Raji (cell line): ENCODE measurements around the gene PLEKHG4.

Source experiments
- POLR2A ChIP-seq: IDR thresholded peaks from 2 replicates; pipeline ENCODE4 v1.6.1; 2011; ENCODE audit warnings: low read depth, low read length, control low read depth; ENCODE audit not compliant: insufficient read depth

Gene PLEKHG4

DNA sequence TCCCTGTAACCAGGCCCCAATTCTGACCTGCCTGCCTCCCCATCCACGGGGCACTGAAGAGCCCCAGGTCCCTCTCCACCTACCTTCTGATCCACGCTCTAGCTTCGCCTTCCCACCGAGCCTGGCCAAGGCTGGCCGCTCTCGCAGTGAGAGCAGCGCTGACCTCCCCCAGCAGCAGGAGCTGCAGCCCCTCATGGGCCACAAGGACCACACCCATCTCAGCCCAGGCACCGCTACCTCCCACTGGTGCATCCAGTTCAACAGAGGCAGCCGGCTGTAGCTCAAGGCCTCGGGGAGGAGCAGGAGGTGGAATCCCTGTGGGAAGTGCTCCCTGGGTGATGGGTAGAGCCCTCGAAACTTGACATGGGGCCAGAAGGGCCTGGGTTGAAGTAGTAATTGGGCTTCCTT lies 8.4 kb upstream of the PLEKHG4 start:
- peak; percentile 15; the same call in 1 of the 2 replicates for TF ChIP-seq POLR2A

DNA sequence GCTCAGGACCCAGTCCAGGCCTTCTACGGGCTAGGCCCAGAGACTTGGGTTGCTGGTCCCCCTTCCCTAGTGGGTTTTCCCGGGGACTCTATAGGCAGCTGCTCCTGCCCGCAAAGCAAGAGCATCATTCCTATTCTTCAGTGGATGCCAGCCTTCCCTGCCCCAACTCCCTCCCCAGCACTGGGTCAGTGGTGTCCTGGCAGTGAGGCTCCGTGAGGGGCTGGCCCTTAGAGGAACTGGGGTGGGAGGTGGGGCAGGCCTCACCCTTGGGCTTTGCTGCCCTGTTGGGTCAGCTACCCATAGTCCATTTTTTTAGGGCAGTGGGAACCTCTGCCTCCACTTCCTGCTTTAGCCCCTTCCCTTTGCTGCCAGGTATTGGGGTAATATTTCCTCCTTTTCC lies 7.9 kb upstream of the PLEKHG4 start:
- no peak for TF ChIP-seq POLR2A

DNA sequence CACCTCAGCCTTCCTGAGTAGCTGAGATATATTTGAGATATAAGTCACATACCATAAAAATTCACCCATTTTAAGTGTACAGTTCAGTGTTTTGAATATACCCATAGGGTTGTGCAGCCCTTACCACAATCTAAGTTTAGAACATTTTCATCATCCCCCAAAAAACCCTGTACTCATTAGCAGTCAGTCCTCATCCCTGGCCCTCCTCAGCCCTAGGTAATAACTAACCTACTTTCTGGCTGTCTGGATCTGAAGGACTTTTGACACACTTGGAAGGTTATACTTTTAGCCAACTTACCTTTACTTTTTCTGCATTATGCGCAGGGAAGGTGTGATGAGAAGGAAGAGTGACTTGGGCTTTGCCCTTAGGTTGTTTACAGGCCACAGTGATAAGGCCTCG lies 4.0 kb upstream of the PLEKHG4 start:
- no peak for TF ChIP-seq POLR2A

DNA sequence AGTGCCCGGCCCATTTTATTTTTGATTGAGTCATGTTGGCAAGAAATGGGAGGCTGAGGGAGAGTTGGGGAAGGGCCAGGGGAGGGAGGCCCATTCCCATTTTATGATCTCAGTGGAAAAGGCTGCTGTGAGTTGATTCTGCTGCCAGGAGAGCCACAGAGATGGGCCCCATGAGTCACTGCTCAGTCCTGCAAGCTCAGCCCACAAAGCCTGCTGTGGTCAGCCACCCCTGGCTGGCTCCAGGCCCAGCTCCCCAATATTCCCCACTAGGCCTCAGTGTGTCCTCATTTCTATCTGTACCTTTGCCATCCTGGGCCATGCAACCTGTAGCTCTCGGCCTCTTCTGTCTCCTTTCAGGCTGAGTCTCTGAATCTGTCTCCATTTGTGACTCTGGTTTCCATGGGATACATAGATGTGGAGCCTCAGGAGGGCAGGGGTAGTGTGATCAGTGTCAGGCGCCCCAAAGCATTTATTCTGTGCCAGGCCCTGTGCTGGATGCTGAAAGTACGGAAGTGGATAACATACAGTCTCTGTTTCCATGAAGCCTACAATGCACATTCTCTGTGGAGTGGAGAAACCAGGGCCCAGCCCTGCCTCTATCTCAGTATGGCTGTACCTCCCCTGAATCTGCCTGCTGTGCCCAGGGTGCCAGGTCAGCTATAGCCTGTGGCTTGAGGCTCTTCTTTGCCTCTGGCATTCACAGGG lies 1.9 kb upstream of the PLEKHG4 start:
- TF ChIP-seq POLR2A = no peak

DNA sequence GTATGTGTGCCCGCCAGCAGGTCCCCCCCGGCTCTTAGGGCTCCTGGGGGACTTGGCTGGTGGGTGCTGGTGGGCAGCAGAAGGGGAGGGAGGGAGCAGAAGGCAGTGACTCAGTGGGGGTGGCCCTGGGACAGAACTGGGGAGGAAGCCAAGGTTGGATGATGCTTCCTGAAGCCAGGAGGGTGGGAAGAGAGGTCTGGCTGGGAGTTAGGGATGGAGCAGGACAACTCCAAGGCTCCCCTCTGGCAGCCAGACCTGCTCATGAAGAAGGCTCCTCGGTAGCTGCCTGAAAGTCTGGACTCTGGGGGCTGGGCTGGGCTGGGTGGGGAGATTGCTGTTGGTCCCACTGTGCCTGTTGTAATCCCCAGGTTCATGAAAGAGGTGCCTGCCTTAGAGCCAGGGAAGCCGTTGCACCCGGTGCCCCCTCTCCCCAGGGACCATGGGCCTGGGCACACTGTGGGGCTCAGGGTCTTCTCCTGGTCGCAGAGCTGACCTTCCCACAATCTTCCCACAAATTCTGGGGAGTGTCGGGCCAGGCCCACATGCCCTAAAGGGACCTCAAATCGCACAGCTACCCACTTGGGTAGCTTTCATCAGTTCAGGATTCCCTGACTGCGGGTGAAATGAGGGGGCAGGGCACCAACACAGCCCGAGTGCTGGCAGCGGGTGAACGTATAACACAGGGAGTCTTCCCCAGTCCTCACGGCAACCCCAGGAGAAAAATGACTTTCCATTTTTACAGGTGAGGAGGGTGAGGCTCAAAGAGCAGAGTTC lies 1.1 kb upstream of the PLEKHG4 start:
- TF ChIP-seq POLR2A = no peak

DNA sequence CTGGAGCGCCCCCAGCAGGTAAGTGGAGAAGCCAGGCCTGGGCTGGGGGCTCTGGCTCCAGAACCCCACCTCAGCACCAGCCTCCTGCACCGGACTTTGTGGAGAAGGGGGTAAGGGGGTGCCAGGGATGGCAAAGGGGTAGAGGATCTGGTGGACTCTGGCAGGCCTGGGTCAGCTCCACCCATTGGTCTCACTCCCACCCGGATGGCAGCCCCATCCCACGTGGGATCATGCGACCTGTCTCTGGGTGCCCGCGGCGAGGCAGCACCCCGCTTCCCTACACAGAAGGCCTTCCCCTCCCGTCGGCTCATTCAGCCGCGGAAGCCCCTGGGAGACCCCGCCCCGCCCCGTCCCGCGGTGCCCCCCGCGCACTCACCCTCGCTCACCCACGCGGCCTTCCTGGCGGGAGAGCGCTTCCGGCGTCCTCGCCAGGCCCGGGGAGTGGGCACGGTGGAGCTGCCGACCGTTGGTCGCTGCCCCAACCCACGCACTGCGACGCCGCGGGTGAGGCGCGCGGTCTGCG lies 498 bp upstream of the PLEKHG4 start:
- no peak for TF ChIP-seq POLR2A

DNA sequence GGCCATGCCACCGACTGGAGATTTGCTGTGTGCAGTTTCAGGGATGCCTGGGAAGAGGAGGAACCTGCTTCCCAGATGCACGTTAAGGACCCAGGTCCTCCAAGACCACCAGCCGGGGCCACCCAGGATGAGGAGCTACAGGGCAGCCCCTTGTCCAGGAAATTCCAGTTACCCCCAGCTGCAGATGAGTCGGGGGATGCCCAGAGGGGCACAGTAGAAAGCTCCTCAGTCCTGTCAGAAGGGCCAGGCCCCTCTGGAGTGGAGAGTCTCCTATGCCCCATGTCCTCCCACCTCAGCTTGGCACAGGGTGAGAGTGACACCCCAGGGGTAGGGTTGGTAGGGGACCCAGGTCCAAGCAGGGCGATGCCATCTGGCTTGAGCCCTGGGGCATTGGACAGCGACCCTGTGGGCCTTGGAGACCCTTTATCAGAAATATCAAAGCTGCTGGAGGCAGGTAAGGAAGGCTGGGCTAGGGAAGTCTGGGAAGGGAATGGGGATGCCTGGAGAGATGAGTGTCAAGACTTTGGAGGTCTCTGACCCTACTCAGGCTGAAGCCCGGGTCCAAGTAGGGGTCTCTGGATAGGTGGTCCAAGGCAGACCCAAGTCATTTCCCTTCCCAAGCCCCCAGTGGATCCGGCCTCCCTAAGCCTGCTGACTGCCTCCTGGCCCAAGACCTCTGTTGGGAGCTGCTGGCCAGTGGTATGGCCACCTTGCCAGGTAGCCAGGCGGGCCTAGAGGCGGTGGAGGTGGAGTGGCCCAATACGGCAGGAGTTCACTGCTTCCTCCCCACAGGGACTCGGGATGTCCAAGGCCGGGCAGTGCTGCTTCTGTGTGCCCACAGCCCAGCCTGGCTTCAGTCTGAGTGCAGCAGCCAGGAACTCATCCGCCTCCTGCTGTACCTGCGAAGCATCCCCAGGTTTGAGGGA lies 1.0 kb downstream of the PLEKHG4 start:
- no peak for TF ChIP-seq POLR2A

DNA sequence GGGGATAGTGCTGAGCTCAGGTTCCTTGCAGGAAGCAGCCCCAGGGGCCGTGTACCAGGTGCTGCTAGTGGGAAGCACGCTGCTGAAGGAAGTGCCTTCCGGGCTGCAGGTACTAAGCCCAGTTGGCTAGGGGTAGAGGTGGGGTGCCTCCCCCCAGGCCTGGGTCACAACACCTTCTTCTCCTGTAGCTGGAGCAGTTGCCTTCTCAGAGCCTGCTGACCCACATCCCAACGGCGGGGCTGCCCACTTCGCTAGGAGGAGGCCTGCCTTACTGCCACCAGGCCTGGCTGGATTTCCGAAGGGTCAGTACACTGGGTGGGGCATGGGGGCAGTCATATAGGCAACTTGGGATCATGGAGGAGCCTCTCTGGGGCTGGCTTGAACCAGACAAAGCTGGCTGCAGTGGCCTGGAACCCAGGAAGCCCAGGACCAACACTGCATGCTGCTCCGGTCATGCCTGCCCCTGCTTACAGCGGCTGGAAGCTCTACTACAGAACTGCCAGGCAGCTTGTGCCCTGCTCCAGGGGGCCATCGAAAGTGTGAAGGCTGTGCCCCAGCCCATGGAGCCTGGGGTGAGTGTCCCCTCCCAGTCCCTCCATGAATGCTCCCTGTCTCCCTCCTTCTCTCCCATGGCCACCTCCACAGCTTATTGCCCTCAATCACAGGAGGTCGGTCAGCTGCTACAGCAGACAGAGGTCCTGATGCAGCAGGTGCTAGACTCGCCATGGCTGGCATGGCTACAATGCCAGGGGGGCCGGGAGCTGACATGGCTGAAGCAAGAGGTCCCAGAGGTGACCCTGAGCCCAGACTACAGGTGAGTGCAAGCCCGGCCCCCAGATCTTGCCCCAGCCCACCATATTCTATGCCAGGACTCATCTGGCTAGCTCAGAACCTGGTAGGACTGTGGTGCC lies 2.5 kb downstream of the PLEKHG4 start:
- no peak for TF ChIP-seq POLR2A

DNA sequence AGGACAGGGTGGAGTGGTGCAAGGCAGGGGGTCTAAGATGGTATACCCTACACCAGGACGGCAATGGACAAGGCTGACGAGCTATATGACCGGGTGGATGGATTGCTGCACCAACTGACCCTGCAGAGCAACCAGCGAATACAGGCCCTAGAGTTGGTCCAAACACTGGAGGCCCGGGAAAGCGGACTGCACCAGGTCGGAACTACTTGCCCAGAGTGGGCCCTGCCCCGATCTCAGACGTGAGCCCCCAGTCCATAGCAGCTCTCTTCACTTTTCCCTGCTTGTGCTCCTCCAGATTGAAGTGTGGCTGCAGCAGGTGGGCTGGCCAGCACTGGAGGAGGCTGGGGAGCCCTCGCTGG lies 3.1 kb downstream of the PLEKHG4 start:
- no peak for TF ChIP-seq POLR2A

DNA sequence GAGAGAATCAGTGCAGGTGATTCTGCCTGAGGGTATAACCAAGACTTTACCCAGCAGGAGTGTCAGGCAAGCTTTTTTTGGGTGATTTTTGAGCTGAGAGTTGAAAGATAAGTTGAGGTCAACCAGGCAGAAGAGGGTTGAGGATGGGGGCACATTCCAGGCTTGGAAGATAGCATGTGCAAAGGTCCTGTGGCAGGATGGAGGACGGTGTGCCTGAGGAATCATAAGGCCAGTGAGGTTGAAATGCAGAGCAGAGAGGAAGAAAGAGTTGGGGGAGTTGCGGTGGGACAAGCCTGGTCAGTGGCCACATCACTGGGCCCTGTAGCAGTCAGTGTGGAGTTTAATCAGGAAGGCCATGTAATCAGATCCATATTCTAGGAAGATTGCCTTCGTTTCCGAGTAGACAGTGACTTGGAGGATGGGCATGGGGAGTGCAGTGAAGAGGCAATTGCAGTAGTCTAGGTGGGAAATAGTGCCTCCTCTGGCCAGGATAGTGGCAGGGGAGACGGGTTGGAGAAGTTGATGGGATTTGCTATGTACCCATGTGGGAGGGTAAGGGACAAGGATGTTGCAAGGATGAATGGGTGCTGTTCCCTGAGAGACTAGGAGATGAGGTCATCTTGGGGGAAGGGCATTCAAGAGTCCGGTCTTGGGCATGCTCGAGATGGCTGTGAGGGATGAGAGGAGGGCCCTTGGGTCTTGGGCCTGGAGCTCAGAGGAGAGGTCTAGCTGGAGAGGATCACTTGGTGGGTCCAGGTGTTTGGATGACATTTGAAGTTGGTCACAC lies 3.9 kb downstream of the PLEKHG4 start:
- no peak for TF ChIP-seq POLR2A

DNA sequence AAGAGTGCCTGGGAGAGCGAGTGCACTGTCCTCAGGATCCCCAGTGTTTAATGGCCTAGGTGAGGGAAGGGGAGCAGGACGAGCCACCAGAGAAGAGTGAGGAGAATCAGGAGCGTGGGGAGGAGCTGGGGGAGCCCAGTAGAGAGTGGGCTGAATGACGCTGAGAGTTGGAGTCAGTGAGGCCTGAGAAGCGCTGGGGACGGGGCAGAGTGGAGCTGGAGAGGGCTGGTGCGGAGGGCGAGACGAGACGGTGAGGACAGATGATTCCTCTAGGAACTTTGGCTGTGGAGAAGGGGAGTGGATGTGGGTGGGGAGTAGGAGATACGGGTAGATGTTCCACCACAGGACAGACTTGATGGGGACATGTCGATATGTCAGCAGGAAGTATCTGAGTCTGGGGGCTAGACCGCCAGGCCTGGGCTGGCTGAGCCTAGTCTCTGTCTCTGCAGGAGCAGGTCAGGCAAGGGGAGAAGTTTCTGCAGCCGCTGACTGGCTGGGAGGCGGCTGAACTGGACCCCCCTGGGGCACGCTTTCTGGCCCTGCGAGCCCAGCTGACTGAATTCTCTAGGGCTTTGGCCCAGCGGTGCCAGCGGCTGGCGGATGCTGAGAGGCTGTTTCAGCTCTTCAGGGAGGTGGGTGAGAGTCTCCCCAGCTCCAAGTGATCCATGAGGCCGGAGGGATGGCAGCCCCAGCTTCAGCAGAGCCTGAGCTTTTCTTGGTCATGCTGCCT lies 4.7 kb downstream of the PLEKHG4 start:
- TF ChIP-seq POLR2A = no peak

DNA sequence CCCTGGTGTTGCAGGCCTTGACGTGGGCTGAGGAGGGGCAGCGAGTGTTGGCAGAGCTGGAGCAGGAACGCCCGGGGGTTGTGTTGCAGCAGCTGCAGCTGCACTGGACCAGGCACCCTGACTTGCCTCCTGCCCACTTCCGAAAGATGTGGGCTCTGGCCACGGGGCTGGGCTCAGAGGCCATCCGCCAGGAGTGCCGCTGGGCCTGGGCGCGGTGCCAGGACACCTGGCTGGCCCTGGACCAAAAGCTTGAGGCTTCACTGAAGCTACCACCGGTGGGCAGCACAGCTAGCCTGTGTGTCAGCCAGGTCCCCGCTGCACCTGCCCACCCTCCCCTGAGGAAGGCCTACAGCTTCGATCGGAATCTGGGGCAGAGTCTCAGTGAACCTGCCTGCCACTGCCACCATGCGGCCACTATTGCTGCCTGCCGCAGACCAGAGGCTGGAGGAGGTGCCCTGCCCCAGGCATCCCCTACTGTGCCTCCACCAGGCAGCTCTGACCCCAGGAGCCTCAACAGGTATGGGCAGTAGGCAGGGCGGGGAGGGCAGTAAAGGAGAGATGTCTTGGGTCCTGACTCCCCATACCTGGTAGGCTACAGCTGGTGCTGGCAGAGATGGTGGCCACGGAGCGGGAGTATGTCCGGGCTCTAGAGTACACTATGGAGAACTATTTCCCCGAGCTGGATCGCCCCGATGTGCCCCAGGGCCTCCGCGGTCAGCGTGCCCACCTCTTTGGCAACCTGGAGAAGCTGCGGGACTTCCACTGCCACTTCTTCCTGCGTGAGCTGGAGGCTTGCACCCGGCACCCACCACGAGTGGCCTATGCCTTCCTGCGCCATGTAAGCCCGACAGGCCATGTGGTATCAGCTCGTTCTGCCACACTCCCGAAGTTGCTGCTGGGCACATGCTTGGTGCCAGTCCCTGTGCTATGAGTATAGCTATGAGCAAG lies 5.6 kb downstream of the PLEKHG4 start:
- TF ChIP-seq POLR2A = no peak
